Skin of body (tissue), 2 donors: ENCODE data around the gene MED14. TPM values are rescaled to one million over a fixed set of nuclear protein-coding genes. Genes with fewer than 3 reads are reported as not detected.

Source experiments
- DNase-seq: peaks from one replicate; lab custom pipeline; 2025; lab: John Stamatoyannopoulos, UW
- total RNA-seq: library from RNA; depleted of rRNA; stranded (reverse); fragments of >200 nt; gene quantifications from one replicate; pipeline ENCODE4 v1.2.3, GENCODE V29; 2014

The MED14 gene
- total RNA-seq, 1 donor from 2014 or later = 36.2 TPM

- DNase-seq = no peak
Observed at GRCh38 chrX:40612511-40612910, 122.8 kb downstream of the MED14 start.

- DNase-seq = no peak
Observed at GRCh38 chrX:40607381-40607780, 128.0 kb downstream of the MED14 start.

- DNase-seq = no peak
Observed at GRCh38 chrX:40603446-40603845, 131.9 kb downstream of the MED14 start.

Other genes starting within 250 kb of the MED14 start
- 72.8 TPM for gene ATP6AP2, start 154.6 kb downstream of the MED14 start, total RNA-seq
- gene MPC1L, start 112.1 kb downstream of the MED14 start, total RNA-seq = not detected
- gene CXorf38, start 88.0 kb downstream of the MED14 start, total RNA-seq = 9.5 TPM